ENCODE data around the gene CYFIP2. TPM values are rescaled to one million over a fixed set of nuclear protein-coding genes. Genes with fewer than 3 reads are reported as not detected.

CYFIP2 gene
- total RNA-seq, 3 donors from 2014 or later, result 24.8 to 28.6 (median 25.8) TPM

DNA sequence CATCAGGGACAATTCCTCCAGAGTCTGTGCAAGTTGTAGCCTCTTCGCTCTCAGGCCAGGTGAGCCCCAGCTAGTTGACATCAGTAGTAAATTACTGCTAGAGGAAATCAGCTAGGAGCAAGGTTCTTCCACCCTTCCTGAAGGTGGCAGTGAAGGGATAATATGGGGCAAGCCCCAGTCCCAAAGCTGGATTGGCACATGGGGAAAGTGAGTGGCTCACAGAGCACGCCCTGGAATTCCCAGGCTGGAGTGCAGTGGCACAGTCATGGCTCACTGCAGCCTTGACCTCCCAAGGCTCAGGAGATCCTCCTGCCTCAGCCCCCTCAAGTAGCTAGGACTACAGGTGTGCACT, 82.1 kb downstream of the CYFIP2 start:
- H3K36me3 ChIP-seq (ENCODE audit: low read depth), result no peaks in the 10 kb centered on the region
- no peak for DNase-seq
- intact Hi-C loops (cut with DNase I, micrococcal nuclease), result no loop called here
- H3K4me3 ChIP-seq, result no peak overlapping the region
- TF ChIP-seq, protein P1, sequence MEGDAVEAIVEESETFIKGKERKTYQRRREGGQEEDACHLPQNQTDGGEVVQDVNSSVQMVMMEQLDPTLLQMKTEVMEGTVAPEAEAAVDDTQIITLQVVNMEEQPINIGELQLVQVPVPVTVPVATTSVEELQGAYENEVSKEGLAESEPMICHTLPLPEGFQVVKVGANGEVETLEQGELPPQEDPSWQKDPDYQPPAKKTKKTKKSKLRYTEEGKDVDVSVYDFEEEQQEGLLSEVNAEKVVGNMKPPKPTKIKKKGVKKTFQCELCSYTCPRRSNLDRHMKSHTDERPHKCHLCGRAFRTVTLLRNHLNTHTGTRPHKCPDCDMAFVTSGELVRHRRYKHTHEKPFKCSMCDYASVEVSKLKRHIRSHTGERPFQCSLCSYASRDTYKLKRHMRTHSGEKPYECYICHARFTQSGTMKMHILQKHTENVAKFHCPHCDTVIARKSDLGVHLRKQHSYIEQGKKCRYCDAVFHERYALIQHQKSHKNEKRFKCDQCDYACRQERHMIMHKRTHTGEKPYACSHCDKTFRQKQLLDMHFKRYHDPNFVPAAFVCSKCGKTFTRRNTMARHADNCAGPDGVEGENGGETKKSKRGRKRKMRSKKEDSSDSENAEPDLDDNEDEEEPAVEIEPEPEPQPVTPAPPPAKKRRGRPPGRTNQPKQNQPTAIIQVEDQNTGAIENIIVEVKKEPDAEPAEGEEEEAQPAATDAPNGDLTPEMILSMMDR (IDR thresholded peaks at IDR 0.05), result no peak
- ATAC-seq, result peak; percentile 9
- H3K4me1 ChIP-seq (ENCODE audit: low read depth), result no peaks in the 10 kb centered on the region
- no peaks in the 10 kb centered on the region for H3K9me3 ChIP-seq

DNA sequence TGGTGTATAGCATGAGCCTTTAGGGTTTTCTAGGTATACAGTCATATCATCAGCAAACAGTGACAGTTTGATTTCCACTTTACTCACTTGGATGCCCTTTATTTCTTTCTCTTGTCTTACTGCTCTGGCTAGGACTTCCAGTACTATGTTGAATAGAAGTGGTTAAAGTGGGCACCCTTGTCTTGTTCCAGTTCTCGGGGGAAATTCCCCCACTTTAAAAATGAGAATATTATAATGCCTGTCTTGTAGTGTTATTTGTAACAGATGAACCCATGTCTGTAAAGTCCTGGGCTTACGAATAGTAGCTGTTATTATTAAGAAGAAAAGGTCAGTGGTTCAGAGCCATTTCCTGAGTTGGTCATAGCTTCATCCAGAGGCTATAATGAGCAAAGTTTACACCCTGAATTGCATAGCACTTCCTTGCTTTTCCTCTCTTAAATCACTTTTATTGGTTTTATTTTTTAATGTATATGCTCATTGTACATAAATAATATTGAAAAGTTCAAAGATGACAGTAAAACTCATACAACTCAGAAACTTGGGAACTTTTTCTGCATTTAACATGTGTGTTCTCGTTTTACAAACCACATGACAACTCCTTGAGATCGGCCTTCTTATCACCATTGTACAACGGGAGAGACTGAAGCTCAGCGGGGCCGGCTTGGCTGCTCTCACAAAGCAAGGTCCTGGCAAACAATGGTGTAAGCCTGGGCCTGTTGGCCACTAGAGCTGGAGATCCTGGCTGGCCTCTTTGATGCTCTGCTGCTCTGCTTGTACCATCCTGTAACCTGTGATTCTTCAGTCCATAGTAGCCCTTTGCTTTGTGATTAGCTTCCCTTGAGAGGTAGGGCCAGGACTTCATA, 85.2 kb downstream of the CYFIP2 start:
- Histone ChIP-seq H3K9me3 (no peaks in the 10 kb centered on the region), H3K36me3 (ENCODE audit: low read depth) (no peaks in the 10 kb centered on the region), H3K4me3 (no peak overlapping the region), H3K4me1 (ENCODE audit: low read depth) (no peaks in the 10 kb centered on the region)
- intact Hi-C loops (cut with DNase I, micrococcal nuclease), result no loop called here
- ATAC-seq (no peak), DNase-seq (no peak)
- TF ChIP-seq, protein P1 (IDR thresholded peaks at IDR 0.05), result no peak

DNA sequence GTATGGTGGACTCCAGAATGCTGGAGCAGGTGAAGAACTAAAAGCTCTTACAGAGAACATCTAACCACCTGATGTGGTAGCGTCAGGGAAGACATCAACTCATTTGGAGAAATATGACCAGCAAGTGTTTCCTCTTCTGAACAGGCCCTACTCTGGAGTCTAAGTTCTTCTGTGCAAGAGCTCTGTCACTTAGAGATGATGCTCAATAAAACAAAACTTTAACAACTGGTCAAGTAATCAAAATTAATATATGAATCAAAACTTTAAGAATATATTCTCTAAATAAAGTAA, 85.8 kb downstream of the CYFIP2 start:
- DNase-seq (no peak), ATAC-seq (no peak)
- Histone ChIP-seq H3K9me3 (no peaks in the 10 kb centered on the region), H3K4me1 (ENCODE audit: low read depth) (no peaks in the 10 kb centered on the region), H3K4me3 (no peak overlapping the region), H3K36me3 (ENCODE audit: low read depth) (no peaks in the 10 kb centered on the region)
- TF ChIP-seq, protein P1 (IDR thresholded peaks at IDR 0.05), result no peak
- intact Hi-C loops (cut with DNase I, micrococcal nuclease), result no loop called here

DNA sequence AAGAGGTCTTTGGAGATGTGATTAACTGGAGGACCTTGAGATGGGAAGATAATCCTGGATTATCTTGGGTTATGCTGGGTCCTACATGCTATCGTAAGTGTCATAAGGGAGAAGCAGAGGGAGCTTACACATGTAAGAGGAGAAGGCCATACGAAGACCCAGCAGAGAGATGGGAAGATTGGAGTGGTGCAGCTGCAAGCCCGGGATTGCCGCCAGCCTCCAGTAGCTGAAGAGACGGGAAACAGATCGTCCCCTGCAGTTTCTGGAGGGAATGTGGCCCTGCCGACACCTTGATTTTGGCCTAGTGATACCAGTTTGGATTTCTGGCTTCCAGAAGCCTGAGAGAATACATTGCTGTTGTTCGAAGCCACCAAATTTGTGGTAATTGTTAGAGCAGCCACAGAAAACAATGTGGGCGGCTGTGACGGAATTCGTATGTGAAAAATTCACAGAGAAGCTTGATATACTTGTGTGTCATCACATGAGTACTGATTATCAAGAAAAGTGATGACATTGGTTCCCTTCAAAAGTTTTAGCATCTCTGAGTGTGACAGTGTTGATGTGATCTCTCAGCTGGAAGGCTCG, 86.9 kb downstream of the CYFIP2 start:
- Histone ChIP-seq H3K36me3 (ENCODE audit: low read depth) (no peaks in the 10 kb centered on the region), H3K4me3 (no peak overlapping the region), H3K9me3 (no peaks in the 10 kb centered on the region), H3K4me1 (ENCODE audit: low read depth) (no peaks in the 10 kb centered on the region)
- ATAC-seq (no peak), DNase-seq (no peak)
- TF ChIP-seq, protein P1 (IDR thresholded peaks at IDR 0.05), result no peak
- intact Hi-C loops (cut with DNase I, micrococcal nuclease), result no loop called here

DNA sequence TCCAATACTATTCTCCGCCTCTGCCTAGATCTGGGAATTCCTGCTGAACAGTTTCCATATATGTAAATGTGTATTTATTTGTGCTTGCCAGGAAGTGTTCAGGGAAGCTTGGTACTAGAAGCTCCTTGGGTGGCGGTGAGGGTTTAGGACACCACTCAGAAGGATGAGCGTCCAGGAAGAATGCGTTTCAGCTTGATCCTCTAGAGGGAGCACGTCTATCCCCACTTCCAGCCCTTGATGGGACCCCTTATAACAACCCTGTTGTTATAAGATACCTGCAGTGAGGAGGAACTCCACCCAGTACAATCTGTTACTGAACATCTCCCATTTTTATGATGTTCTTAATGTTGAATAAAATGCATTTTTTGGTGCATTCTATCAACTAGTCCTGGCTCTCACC, 88.9 kb downstream of the CYFIP2 start:
- DNase-seq (no peak), ATAC-seq (no peak)
- intact Hi-C loops (cut with DNase I, micrococcal nuclease), result no loop called here
- no peak overlapping the region for H3K4me3 ChIP-seq
- TF ChIP-seq, protein P1 (IDR thresholded peaks at IDR 0.05), result no peak
- no peaks in the 10 kb centered on the region for H3K9me3 ChIP-seq
- H3K36me3 ChIP-seq (ENCODE audit: low read depth), result no peaks in the 10 kb centered on the region
- no peaks in the 10 kb centered on the region for H3K4me1 ChIP-seq (ENCODE audit: low read depth)

Data from mucosa of descending colon (tissue), 3 donors.